ENCODE data around the gene OSBPL7. TPM values are rescaled to one million over a fixed set of nuclear protein-coding genes. Genes with fewer than 3 reads are reported as not detected.

Gene OSBPL7
- total and polyA plus RNA-seq, 8 donors, result 7.9 to 330 (median 43.9) TPM

- Histone ChIP-seq H3K4me1 (no peaks in the 10 kb centered on the region), H3K9me3 (peaks cover 0 to 36% (median 22%) of the 10 kb centered on the region in 4 donors), H3K27ac (no peak overlapping the region), H3K36me3 (no peaks in the 10 kb centered on the region), H3K4me3 (no peak overlapping the region), H3K27me3 (peaks cover 0 to 15% (median 0%) of the 10 kb centered on the region in 3 donors)
- WGBS, 5 donors, result 71 to 80% (median 77%) methylated on average over 5 of the region's 5 CpGs
- DNase-seq, result no peak
- no peak for TF ChIP-seq CTCF (IDR thresholded peaks at IDR 0.05)
- no peak for TF ChIP-seq POLR2AphosphoS5 (IDR thresholded peaks at IDR 0.05)
- TF ChIP-seq POLR2A (IDR thresholded peaks at IDR 0.05), result no peak
- TF ChIP-seq EP300 (IDR thresholded peaks at IDR 0.05), result no peak
- intact Hi-C loops (cut with DNase I; ENCODE audit: low total_unique reads), result no loop called here
These were observed 61.0 kb downstream of the OSBPL7 start for GRCh38 chr17:47760409-47761140.

GRCh38 chr17:47757386-47757785 is 64.2 kb downstream of the OSBPL7 start:
- Histone ChIP-seq H3K4me1 (no peaks in the 10 kb centered on the region), H3K9me3 (peaks cover 0 to 29% (median 18%) of the 10 kb centered on the region in 4 donors), H3K27me3 (peaks cover 0 to 32% (median 0%) of the 10 kb centered on the region in 3 donors), H3K27ac (no peak overlapping the region), H3K4me3 (no peak overlapping the region), H3K36me3 (no peaks in the 10 kb centered on the region)
- intact Hi-C loops (cut with DNase I; ENCODE audit: low total_unique reads), result no loop called here
- DNase-seq, result no peak
- 20 to 45% (median 29%) methylated on average over 1 of the region's 1 CpG for WGBS, 5 donors
- TF ChIP-seq EP300 (IDR thresholded peaks at IDR 0.05) (no peak), POLR2AphosphoS5 (IDR thresholded peaks at IDR 0.05) (no peak), CTCF (IDR thresholded peaks at IDR 0.05) (no peak), POLR2A (IDR thresholded peaks at IDR 0.05) (no peak)

Other genes with a start within 250 kb of the OSBPL7 start
- 100 to 1,000 TPM; 155 to 669 (median 198) TPM for gene KPNB1, start 171.9 kb downstream of the OSBPL7 start, total RNA-seq
- gene KPNB1, start 171.9 kb downstream of the OSBPL7 start, polyA plus RNA-seq, result 10 to 100 TPM; 32.5 to 49.9 (median 33.6) TPM
- gene TBKBP1, start 127.6 kb downstream of the OSBPL7 start, total RNA-seq, result 10 to 100 TPM in 1 of 5 donors, 1 to 10 TPM in 4; 2.9 to 14.3 (median 6.7) TPM
- 10 to 100 TPM in 1 of 3 donors, 1 to 10 TPM in 2; 5.4 to 11.5 (median 5.8) TPM for gene TBKBP1, start 127.6 kb downstream of the OSBPL7 start, polyA plus RNA-seq
- under 1 TPM in 2 of 5 donors, not detected in 3; 0.29 to 0.55 TPM for gene TBX21, start 88.6 kb downstream of the OSBPL7 start, total RNA-seq
- gene TBX21, start 88.6 kb downstream of the OSBPL7 start, polyA plus RNA-seq, result under 1 TPM; 0.10 to 0.92 (median 0.31) TPM
- gene MRPL10, start 9.7 kb upstream of the OSBPL7 start, total RNA-seq, result 10 to 100 TPM in 4 of 5 donors, 1 to 10 TPM in 1; 7.8 to 85.2 (median 24.6) TPM
- 10 to 100 TPM; 37.1 to 69.7 (median 38.1) TPM for gene MRPL10, start 9.7 kb upstream of the OSBPL7 start, polyA plus RNA-seq
- not detected for gene LRRC46, start 9.9 kb upstream of the OSBPL7 start, total RNA-seq
- under 1 TPM; 0.31 to 0.75 (median 0.48) TPM for gene LRRC46, start 9.9 kb upstream of the OSBPL7 start, polyA plus RNA-seq
- gene SCRN2, start 19.5 kb upstream of the OSBPL7 start, total RNA-seq, result 10 to 100 TPM in 4 of 5 donors, 1 to 10 TPM in 1; 7.0 to 44.9 (median 22.2) TPM
- 10 to 100 TPM; 30.5 to 38.3 (median 32.1) TPM for gene SCRN2, start 19.5 kb upstream of the OSBPL7 start, polyA plus RNA-seq
- gene SP6, start 29.4 kb upstream of the OSBPL7 start, total RNA-seq, result 1 to 10 TPM in 1 of 5 donors, under 1 TPM in 1, not detected in 3; 0.92 to 3.0 TPM
- under 1 TPM; 0.31 to 0.38 (median 0.31) TPM for gene SP6, start 29.4 kb upstream of the OSBPL7 start, polyA plus RNA-seq
- gene SP2, start 74.4 kb upstream of the OSBPL7 start, total RNA-seq, result 10 to 100 TPM in 2 of 5 donors, 1 to 10 TPM in 2, under 1 TPM in 1; 0.87 to 22.8 (median 3.1) TPM
- 10 to 100 TPM in 1 of 3 donors, 1 to 10 TPM in 2; 4.7 to 11.9 (median 8.0) TPM for gene SP2, start 74.4 kb upstream of the OSBPL7 start, polyA plus RNA-seq
- gene PNPO, start 119.8 kb upstream of the OSBPL7 start, total RNA-seq, result 10 to 100 TPM in 4 of 5 donors, not detected in 1; 12.1 to 44.2 (median 19.8) TPM
- gene PNPO, start 119.8 kb upstream of the OSBPL7 start, polyA plus RNA-seq, result 10 to 100 TPM in 1 of 3 donors, 1 to 10 TPM in 2; 7.6 to 10.3 (median 8.6) TPM
- 10 to 100 TPM; 23.9 to 93.6 (median 69.8) TPM for gene PRR15L, start 136.1 kb upstream of the OSBPL7 start, total RNA-seq
- gene PRR15L, start 136.1 kb upstream of the OSBPL7 start, polyA plus RNA-seq, result 100 to 1,000 TPM in 1 of 3 donors, 10 to 100 TPM in 2; 71.0 to 102 (median 97.9) TPM
- gene CDK5RAP3, start 149.3 kb upstream of the OSBPL7 start, total RNA-seq, result 100 to 1,000 TPM; 101 to 682 (median 474) TPM
- 100 to 1,000 TPM; 155 to 300 (median 242) TPM for gene CDK5RAP3, start 149.3 kb upstream of the OSBPL7 start, polyA plus RNA-seq
- gene COPZ2, start 216.0 kb upstream of the OSBPL7 start, total RNA-seq, result 100 to 1,000 TPM in 1 of 5 donors, 10 to 100 TPM in 2, 1 to 10 TPM in 2; 6.8 to 187 (median 12.3) TPM
- 10 to 100 TPM; 17.0 to 20.4 (median 17.1) TPM for gene COPZ2, start 216.0 kb upstream of the OSBPL7 start, polyA plus RNA-seq
- gene NFE2L1, start 226.6 kb upstream of the OSBPL7 start, total RNA-seq, result 100 to 1,000 TPM in 3 of 5 donors, 10 to 100 TPM in 2; 51.4 to 160 (median 126) TPM
- 10 to 100 TPM; 25.2 to 39.5 (median 36.6) TPM for gene NFE2L1, start 226.6 kb upstream of the OSBPL7 start, polyA plus RNA-seq